ENCODE measurements around the gene PES1. TPM values are rescaled to one million over a fixed set of nuclear protein-coding genes. Genes with fewer than 3 reads are reported as not detected.

PES1 gene
- total and polyA plus RNA-seq, 2 experiments from 2014 or later = 64.1 to 76.9 TPM

DNA sequence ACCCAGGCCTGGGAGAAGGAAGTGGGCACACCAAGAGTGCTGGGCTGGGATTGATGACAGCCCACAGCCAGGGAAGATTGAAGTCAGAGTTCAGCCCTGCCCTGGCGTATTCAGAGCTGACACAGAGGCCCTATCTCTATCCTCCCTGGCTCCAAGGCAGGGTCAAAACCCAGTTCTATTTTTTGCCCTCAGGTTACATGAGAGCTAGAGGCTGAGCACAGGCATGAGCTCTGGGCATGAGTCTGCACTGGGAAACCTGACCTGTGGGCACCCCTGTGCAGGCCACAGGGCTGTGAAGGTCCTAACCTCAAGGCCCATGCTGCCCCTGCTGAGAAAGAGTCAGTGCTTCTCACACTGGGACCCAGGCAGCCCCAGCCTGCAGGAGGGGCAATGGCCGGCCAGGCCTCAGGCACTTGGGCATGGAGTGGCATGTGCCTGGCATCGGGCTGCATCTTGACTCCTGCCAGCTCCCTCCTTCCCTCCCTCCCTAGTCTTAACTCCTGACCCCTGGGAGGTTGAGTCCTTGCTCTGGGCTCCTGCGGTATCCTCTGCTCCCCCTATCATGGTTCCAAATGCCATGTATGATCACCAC, 49.2 kb upstream of the PES1 start (continued):
- TF ChIP-seq, protein P1, sequence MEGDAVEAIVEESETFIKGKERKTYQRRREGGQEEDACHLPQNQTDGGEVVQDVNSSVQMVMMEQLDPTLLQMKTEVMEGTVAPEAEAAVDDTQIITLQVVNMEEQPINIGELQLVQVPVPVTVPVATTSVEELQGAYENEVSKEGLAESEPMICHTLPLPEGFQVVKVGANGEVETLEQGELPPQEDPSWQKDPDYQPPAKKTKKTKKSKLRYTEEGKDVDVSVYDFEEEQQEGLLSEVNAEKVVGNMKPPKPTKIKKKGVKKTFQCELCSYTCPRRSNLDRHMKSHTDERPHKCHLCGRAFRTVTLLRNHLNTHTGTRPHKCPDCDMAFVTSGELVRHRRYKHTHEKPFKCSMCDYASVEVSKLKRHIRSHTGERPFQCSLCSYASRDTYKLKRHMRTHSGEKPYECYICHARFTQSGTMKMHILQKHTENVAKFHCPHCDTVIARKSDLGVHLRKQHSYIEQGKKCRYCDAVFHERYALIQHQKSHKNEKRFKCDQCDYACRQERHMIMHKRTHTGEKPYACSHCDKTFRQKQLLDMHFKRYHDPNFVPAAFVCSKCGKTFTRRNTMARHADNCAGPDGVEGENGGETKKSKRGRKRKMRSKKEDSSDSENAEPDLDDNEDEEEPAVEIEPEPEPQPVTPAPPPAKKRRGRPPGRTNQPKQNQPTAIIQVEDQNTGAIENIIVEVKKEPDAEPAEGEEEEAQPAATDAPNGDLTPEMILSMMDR (conservative IDR thresholded peaks at IDR 0.05; ENCODE audit: low read depth in 2 of 2) = no peak
- TF ChIP-seq JUNB (IDR thresholded peaks at IDR 0.05; ENCODE audit: unreplicated experiment) (no peak), NANOG (IDR thresholded peaks at IDR 0.05; ENCODE audit: borderline replicate concordance) (no peak), EZH2 (IDR thresholded peaks at IDR 0.05; ENCODE audit: low read depth, unreplicated experiment) (no peak)
- TF ChIP-seq, protein P2, sequence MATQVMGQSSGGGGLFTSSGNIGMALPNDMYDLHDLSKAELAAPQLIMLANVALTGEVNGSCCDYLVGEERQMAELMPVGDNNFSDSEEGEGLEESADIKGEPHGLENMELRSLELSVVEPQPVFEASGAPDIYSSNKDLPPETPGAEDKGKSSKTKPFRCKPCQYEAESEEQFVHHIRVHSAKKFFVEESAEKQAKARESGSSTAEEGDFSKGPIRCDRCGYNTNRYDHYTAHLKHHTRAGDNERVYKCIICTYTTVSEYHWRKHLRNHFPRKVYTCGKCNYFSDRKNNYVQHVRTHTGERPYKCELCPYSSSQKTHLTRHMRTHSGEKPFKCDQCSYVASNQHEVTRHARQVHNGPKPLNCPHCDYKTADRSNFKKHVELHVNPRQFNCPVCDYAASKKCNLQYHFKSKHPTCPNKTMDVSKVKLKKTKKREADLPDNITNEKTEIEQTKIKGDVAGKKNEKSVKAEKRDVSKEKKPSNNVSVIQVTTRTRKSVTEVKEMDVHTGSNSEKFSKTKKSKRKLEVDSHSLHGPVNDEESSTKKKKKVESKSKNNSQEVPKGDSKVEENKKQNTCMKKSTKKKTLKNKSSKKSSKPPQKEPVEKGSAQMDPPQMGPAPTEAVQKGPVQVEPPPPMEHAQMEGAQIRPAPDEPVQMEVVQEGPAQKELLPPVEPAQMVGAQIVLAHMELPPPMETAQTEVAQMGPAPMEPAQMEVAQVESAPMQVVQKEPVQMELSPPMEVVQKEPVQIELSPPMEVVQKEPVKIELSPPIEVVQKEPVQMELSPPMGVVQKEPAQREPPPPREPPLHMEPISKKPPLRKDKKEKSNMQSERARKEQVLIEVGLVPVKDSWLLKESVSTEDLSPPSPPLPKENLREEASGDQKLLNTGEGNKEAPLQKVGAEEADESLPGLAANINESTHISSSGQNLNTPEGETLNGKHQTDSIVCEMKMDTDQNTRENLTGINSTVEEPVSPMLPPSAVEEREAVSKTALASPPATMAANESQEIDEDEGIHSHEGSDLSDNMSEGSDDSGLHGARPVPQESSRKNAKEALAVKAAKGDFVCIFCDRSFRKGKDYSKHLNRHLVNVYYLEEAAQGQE (IDR thresholded peaks at IDR 0.05; ENCODE audit: unreplicated experiment) = no peak

- no peaks in the 10 kb centered on the region for H4K20me1 ChIP-seq (replicated peaks; ENCODE audit: insufficient read depth)
- peaks cover 4% of the 10 kb centered on the region; the same call in 1 of the 2 replicates for H3K36me3 ChIP-seq (ENCODE audit: insufficient read depth)
- no peak overlapping the region for H3K4me2 ChIP-seq
- DNase-seq (ENCODE audit: low spot score) (no peak), ATAC-seq (no peak)
- Mint-ChIP-seq H3K9me3 (peaks cover 6% of the 10 kb centered on the region; the same call in 2 of the 3 replicates), H3K4me1 (peaks cover 16% of the 10 kb centered on the region), H3K27ac (no peak overlapping the region), H3K36me3 (ENCODE audit: low read depth) (peaks cover 22% of the 10 kb centered on the region), H3K4me3 (no peak overlapping the region), H3K27me3 (ENCODE audit: insufficient read depth, low read depth, poor library complexity) (peaks cover 15% of the 10 kb centered on the region)
- H2AFZ ChIP-seq = no peak overlapping the region
- H3K4me3 ChIP-seq = no peak overlapping the region
- H3K79me2 ChIP-seq (replicated peaks; ENCODE audit: insufficient read depth) = no peaks in the 10 kb centered on the region
- H3K27me3 ChIP-seq (ENCODE audit: insufficient read depth) = 0 out of 2 replicates have a peak, but pooled peaks cover 3% of the 10 kb centered on the region
- H3K9me2 ChIP-seq (ENCODE audit: insufficient read depth) = no peaks in the 10 kb centered on the region
- H3K4me1 ChIP-seq (ENCODE audit: insufficient read depth) = 0 out of 2 replicates have a peak, but pooled peaks cover 10% of the 10 kb centered on the region
- H3K27ac ChIP-seq (ENCODE audit: low read depth) = no peak overlapping the region
- no peak for TF ChIP-seq POLR2AphosphoS5 (IDR thresholded peaks at IDR 0.05; ENCODE audit: low read depth)
- no peak for TF ChIP-seq EZH2 (IDR thresholded peaks at IDR 0.05; ENCODE audit: low read depth, unreplicated experiment)
- TF ChIP-seq STAT1 (IDR thresholded peaks at IDR 0.05; ENCODE audit: unreplicated experiment) = no peak
- no peaks in the 10 kb centered on the region for H3F3A ChIP-seq (replicated peaks; ENCODE audit: low read depth)
Observed at GRCh38 chr22:30640361-30640760, 48.7 kb upstream of the PES1 start.

All from GM23338 (cell line).